OCI-LY3 (cell line): ENCODE results near the gene VENTX.

Source experiments
- H2AFZ ChIP-seq: fragments of 200-600, 300-600 bp; shearing (Covaris generic); 2 replicates; pipeline ENCODE4 v1.6.0; 2014; ENCODE audit warnings: antibody characterized with exemption, low read depth, low read length
- H3K27ac ChIP-seq: fragments of 200-600, 300-600 bp; sonication (generic); 2 replicates; pipeline ENCODE4 v1.5.1; 2014; ENCODE audit warnings: mild to moderate bottlenecking, low read length, moderate library complexity, mixed read lengths
- H3K27me3 ChIP-seq: fragments of 200-600, 300-600 bp; sonication (generic); 2 replicates; pipeline ENCODE4 v1.6.1; 2014; ENCODE audit warnings: low read depth, low read length, mixed read lengths
- H3K36me3 ChIP-seq: fragments of 200-600, 300-600 bp; sonication (generic); replicated peaks from 2 replicates; pipeline ENCODE3; 2014; ENCODE audit warnings: low read depth, low read length, mixed read lengths
- H3K4me1 ChIP-seq: fragments of 300-600, 200-600 bp; sonication (generic); 2 replicates; pipeline ENCODE4 v1.6.1; 2014; ENCODE audit warnings: low read length, mixed read lengths
- H3K4me2 ChIP-seq: fragments of 200-600, 300-600 bp; sonication (generic); 2 replicates; pipeline ENCODE4 v1.6.1; 2014; ENCODE audit warnings: low read length, mixed read lengths
- H3K4me3 ChIP-seq: fragments of 300-600, 200-600 bp; sonication (generic); 2 replicates; pipeline ENCODE4 v1.5.1; 2014; ENCODE audit warnings: antibody characterized with exemption, mild to moderate bottlenecking, low read length, moderate library complexity
- H3K79me2 ChIP-seq: fragments of 300-600, 200-600 bp; shearing (Covaris generic); 2 replicates; pipeline ENCODE4 v1.6.1; 2014; ENCODE audit warnings: mild to moderate bottlenecking, low read length, mixed read lengths
- H3K9ac ChIP-seq: fragments of 300-600, 200-600 bp; shearing (Covaris generic); 2 replicates; pipeline ENCODE4 v1.6.0; 2014; ENCODE audit warnings: mild to moderate bottlenecking, low read length, moderate library complexity
- H3K9me3 ChIP-seq: fragments of 200-600, 300-600 bp; shearing (Covaris generic); 2 replicates; pipeline ENCODE4 v1.6.1; 2014; ENCODE audit warnings: low read length, mixed read lengths; ENCODE audit not compliant: insufficient read depth
- H4K20me1 ChIP-seq: fragments of 200-600, 300-600 bp; sonication (generic); 2 replicates; pipeline ENCODE4 v1.6.1; 2016; ENCODE audit warnings: low read length, mixed read lengths; ENCODE audit not compliant: insufficient read depth
- CTCF ChIP-seq: fragments of 200-600, 300-600 bp; sonication (generic); IDR thresholded peaks from 2 replicates; pipeline ENCODE4 v1.5.1; 2014; ENCODE audit warnings: antibody characterized with exemption, low read length, low read depth
- EZH2phosphoT487 ChIP-seq: fragments of 200-600 bp; shearing (Covaris generic); IDR thresholded peaks from 2 replicates; pipeline ENCODE4 v1.6.1; 2018; ENCODE audit warnings: antibody characterized with exemption, mixed run types, low read depth

Gene VENTX

GRCh38 chr10:133271521-133272300 is 34.1 kb downstream of the VENTX start:
- Histone ChIP-seq H3K27ac (no peak overlapping the region), H3K4me1 (peaks cover 9% of the 10 kb centered on the region; the same call in 1 of the 2 replicates), H3K79me2 (peaks cover 25% of the 10 kb centered on the region), H3K4me2 (no peak overlapping the region), H3K4me3 (no peak overlapping the region), H3K9ac (no peak overlapping the region), H2AFZ (no peak overlapping the region), H3K36me3 (peaks cover 21% of the 10 kb centered on the region), H3K9me3 (no peaks in the 10 kb centered on the region), H4K20me1 (peaks cover 6% of the 10 kb centered on the region), H3K27me3 (no peaks in the 10 kb centered on the region)
- TF ChIP-seq EZH2phosphoT487 (no peak), CTCF (no peak)

GRCh38 chr10:133272301-133272963 is 34.8 kb downstream of the VENTX start:
- Histone ChIP-seq H3K36me3 (peaks cover 21% of the 10 kb centered on the region), H3K4me2 (no peak overlapping the region), H3K27me3 (no peaks in the 10 kb centered on the region), H4K20me1 (peaks cover 6% of the 10 kb centered on the region), H3K9ac (no peak overlapping the region), H3K27ac (no peak overlapping the region), H3K4me3 (no peak overlapping the region), H3K9me3 (no peaks in the 10 kb centered on the region), H3K79me2 (peaks cover 25% of the 10 kb centered on the region), H2AFZ (no peak overlapping the region), H3K4me1 (peaks cover 13% of the 10 kb centered on the region)
- no peak for TF ChIP-seq EZH2phosphoT487
- TF ChIP-seq CTCF = no peak

DNA sequence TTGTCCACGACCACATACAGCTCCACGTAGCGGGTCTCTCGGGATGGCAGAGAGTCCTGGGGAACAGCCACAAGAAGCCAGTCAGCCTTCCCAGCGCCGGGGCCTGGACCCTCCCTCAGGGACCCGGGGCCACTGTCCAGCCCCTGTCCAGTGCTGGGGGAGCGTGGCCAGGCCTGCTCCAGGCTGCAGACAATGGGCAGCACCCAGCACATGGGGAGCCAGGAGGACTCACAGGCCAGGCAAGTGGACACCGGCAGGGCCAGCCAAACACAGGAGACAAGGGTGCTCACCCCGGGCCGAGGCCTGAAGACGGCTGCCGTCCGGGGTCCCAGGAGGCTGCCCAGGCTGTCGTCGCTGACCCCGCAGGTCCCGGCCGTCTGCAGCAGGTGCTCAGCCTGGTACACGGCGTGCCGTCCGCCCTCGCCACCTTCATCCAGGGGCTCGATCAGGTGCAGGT is 35.3 kb downstream of the VENTX start:
- Histone ChIP-seq H3K27ac (no peak overlapping the region), H4K20me1 (peaks cover 6% of the 10 kb centered on the region), H3K4me1 (peaks cover 13% of the 10 kb centered on the region), H3K4me2 (no peak overlapping the region), H3K27me3 (no peaks in the 10 kb centered on the region), H3K9me3 (no peaks in the 10 kb centered on the region), H3K4me3 (no peak overlapping the region), H2AFZ (no peak overlapping the region), H3K36me3 (peaks cover 21% of the 10 kb centered on the region), H3K9ac (no peak overlapping the region), H3K79me2 (peaks cover 25% of the 10 kb centered on the region)
- no peak for TF ChIP-seq EZH2phosphoT487
- no peak for TF ChIP-seq CTCF

GRCh38 chr10:133273534-133274143 is 36.0 kb downstream of the VENTX start:
- Histone ChIP-seq H3K4me3 (peak overlapping the region; percentile 39; the same call in 1 of the 2 replicates), H3K27ac (no peak overlapping the region)

More at GRCh38 chr10:133273534-133274143, 36.0 kb downstream of the VENTX start:
- Histone ChIP-seq H2AFZ (no peak overlapping the region), H3K4me1 (peaks cover 13% of the 10 kb centered on the region), H3K9me3 (no peaks in the 10 kb centered on the region), H3K27me3 (no peaks in the 10 kb centered on the region), H3K4me2 (peak overlapping the region; percentile 36), H3K36me3 (peaks cover 21% of the 10 kb centered on the region), H3K9ac (no peak overlapping the region; the same call in 1 of the 2 replicates), H3K79me2 (peaks cover 25% of the 10 kb centered on the region), H4K20me1 (peaks cover 6% of the 10 kb centered on the region)
- no peak for TF ChIP-seq EZH2phosphoT487
- TF ChIP-seq CTCF = no peak
